B cell (primary cell): ENCODE data around the gene ODF2. TPM values are rescaled to one million over a fixed set of nuclear protein-coding genes. Genes with fewer than 3 reads are reported as not detected.

Experiments
- ATAC-seq: fragments of 200-7000 bp; cut with Tn5 transposase; one replicate; pipeline ENCODE4 v1.10.0; 2021; ENCODE audit warnings: low read depth, mild to moderate bottlenecking, moderate number of reproducible peaks, moderate library complexity
- CTCF ChIA-PET: fragments of 350-600 bp; sonication (Branson Sonifier 250); formaldehyde crosslinking; loops from one replicate; lab custom pipeline; 2021; ENCODE audit warnings: antibody characterized with exemption, inconsistent platforms; lab: Charles Lee
- POLR2A ChIA-PET: fragments of 350-600 bp; sonication (Branson Sonifier 250); formaldehyde crosslinking; loops from one replicate; lab custom pipeline; 2021; ENCODE audit warnings: antibody characterized with exemption; lab: Charles Lee
- DNase-seq: peaks from one replicate; pipeline ENCODE4 v3.0.0; 2013
- H2AFZ ChIP-seq: 2 replicates; pipeline ENCODE4 v1.6.1; 2012; ENCODE audit warnings: mild to moderate bottlenecking, low read depth, low read length; ENCODE audit not compliant: insufficient read depth, poor library complexity, severe bottlenecking
- H3K27ac ChIP-seq, 2 donors: 1 replicate in 1 of 2; 2 replicates in 1 of 2; pipeline ENCODE4 v1.5.1; 2012 to 2013; ENCODE audit warnings: low read length in 2 of 2, mild to moderate bottlenecking in 2 of 2, moderate library complexity in 1 of 2
- H3K27me3 ChIP-seq, 4 experiments: fragments of 200-600 bp in 1 of 4; sonication (generic) in 1 of 4; replicated peaks in 1 of 4; 1 replicate in 2 of 4; 2 replicates in 2 of 4; pipeline versions ENCODE4 v1.6.1 to v1.7.0; 2013 to 2016; ENCODE audit warnings: low read length in 3 of 4, mild to moderate bottlenecking in 2 of 4, mixed read lengths in 1 of 4, moderate library complexity in 1 of 4; ENCODE audit not compliant: insufficient read depth in 4 of 4, control insufficient read depth in 3 of 4; ENCODE audit errors: control extremely low read depth in 1 of 4
- H3K36me3 ChIP-seq, 2 experiments: replicated peaks in 1 of 2; 1 replicate in 1 of 2; 2 replicates in 1 of 2; pipeline versions ENCODE4 v1.6.1 to v1.7.1; 2013; ENCODE audit warnings: low read length in 1 of 2; ENCODE audit not compliant: insufficient read depth in 2 of 2, control insufficient read depth in 1 of 2; ENCODE audit errors: control extremely low read depth in 1 of 2, extremely low read depth in 1 of 2
- H3K4me1 ChIP-seq, 2 donors: fragments of 200-600 bp in 1 of 2; sonication (generic) in 1 of 2; 1 replicate in 1 of 2; 2 replicates in 1 of 2; pipeline versions ENCODE4 v1.5.1 to v1.6.1; 2013 to 2017; ENCODE audit warnings: low read length in 2 of 2; ENCODE audit not compliant: control insufficient read depth in 2 of 2, insufficient read depth in 2 of 2
- H3K4me2 ChIP-seq: replicated peaks from 2 replicates; pipeline ENCODE3; 2012; ENCODE audit warnings: mild to moderate bottlenecking, low read depth, low read length; ENCODE audit not compliant: poor library complexity, severe bottlenecking
- H3K4me3 ChIP-seq, 5 experiments: fragments of 200-600 bp in 1 of 5; sonication (generic) in 1 of 5; 1 replicate in 3 of 5; 2 replicates in 2 of 5; pipeline versions ENCODE4 v1.5.1 to v1.7.0; 2011 to 2016; ENCODE audit warnings: low read length in 4 of 5, mild to moderate bottlenecking in 4 of 5, low read depth in 2 of 5, control low read depth in 1 of 5, moderate library complexity in 1 of 5; ENCODE audit not compliant: insufficient read depth in 1 of 5; ENCODE audit errors: control extremely low read depth in 1 of 5, extremely low read depth in 1 of 5
- H3K79me2 ChIP-seq: fragments of 200-600 bp; sonication (generic); one replicate; pipeline ENCODE4 v1.6.0; 2016; ENCODE audit warnings: low read length; ENCODE audit not compliant: control insufficient read depth, insufficient read depth
- H3K9ac ChIP-seq: fragments of 200-600 bp; sonication (generic); 2 replicates; pipeline ENCODE4 v1.6.1; 2017; ENCODE audit warnings: mild to moderate bottlenecking, low read length, moderate library complexity
- H3K9me3 ChIP-seq, 3 donors: one replicate each; pipeline versions ENCODE4 v1.6.1 to v1.7.1; 2013; ENCODE audit warnings: low read length in 2 of 3; ENCODE audit not compliant: control insufficient read depth in 2 of 3, insufficient read depth in 1 of 3; ENCODE audit errors: control extremely low read depth in 1 of 3
- H4K20me1 ChIP-seq: 2 replicates; pipeline ENCODE4 v1.6.0; 2012; ENCODE audit warnings: mild to moderate bottlenecking, low read length; ENCODE audit not compliant: insufficient read depth, control insufficient read depth, poor library complexity, severe bottlenecking
- H3K27ac Mint-ChIP-seq: one replicate; pipeline ENCODE4 v1.8.0; 2021; ENCODE audit warnings: mixed read lengths
- H3K27me3 Mint-ChIP-seq: one replicate; pipeline ENCODE4 v1.8.0; 2021; ENCODE audit warnings: mixed read lengths
- H3K4me1 Mint-ChIP-seq: one replicate; pipeline ENCODE4 v1.8.0; 2021; ENCODE audit warnings: mixed read lengths
- H3K4me3 Mint-ChIP-seq: one replicate; pipeline ENCODE4 v1.8.0; 2021; ENCODE audit warnings: mixed read lengths
- H3K9me3 Mint-ChIP-seq: one replicate; pipeline ENCODE4 v1.8.0; 2022; ENCODE audit warnings: mixed read lengths; ENCODE audit not compliant: insufficient read depth
- CTCF ChIP-seq: fragments of 200-600 bp; IDR thresholded peaks from one replicate; pipeline ENCODE4 v1.8.0; 2022; ENCODE audit warnings: antibody characterized with exemption, mild to moderate bottlenecking
- EZH2 ChIP-seq: IDR thresholded peaks from 2 replicates; pipeline ENCODE4 v1.6.1; 2012; ENCODE audit warnings: borderline replicate concordance, low read depth, mild to moderate bottlenecking, moderate library complexity, low read length; ENCODE audit not compliant: insufficient read depth, poor library complexity, severe bottlenecking
- WGBS: methylation state at CpG from one replicate; pipeline ENCODE4 v1.1.5; 2013; ENCODE audit warnings: missing lambda C conversion rate; ENCODE audit not compliant: insufficient coverage; 5-methylcytosine and 5-hydroxymethylcytosine counted together
- intact Hi-C: fragments of 100-400 bp; cut with micrococcal nuclease; formaldehyde crosslinking; loops from one replicate; pipeline ENCODE4 v1.10.0; 2022
- polyA plus RNA-seq: library from polyadenylated mRNA; depleted of rRNA; stranded (reverse); fragments of >200 nt; gene quantifications from 2 replicates; pipeline ENCODE4 v1.2.3, GENCODE V29; 2012
- total RNA-seq, 2 donors: library from RNA; stranded (reverse); fragments of 120-200 nt in 1 of 2; gene quantifications; 1 replicate in 1 of 2; 2 replicates in 1 of 2; pipeline versions ENCODE4 v1.2.3 to v1.2.4, GENCODE V29; 2013 to 2022

ODF2 gene
- total and polyA plus RNA-seq, 2 donors (not counting 1 experiment from before 2014, with no cell fraction given): 30.1 to 42.9 TPM

GRCh38 chr9:128434340-128434739 is 21.5 kb upstream of the ODF2 start:
- 94% methylated on average over 17 of the region's 17 CpGs for WGBS
- no peaks in the 10 kb centered on the region for H3K9me3 ChIP-seq
- no peaks in the 10 kb centered on the region for H3K27me3 ChIP-seq
- H3K4me2 ChIP-seq: no peak overlapping the region
- no peak for DNase-seq
- H3K36me3 ChIP-seq: no peaks in the 10 kb centered on the region
- Mint-ChIP-seq H3K27ac (no peak overlapping the region), H3K4me3 (no peak overlapping the region), H3K27me3 (no peaks in the 10 kb centered on the region), H3K9me3 (no peaks in the 10 kb centered on the region), H3K4me1 (peaks cover 6% of the 10 kb centered on the region)
- POLR2A ChIA-PET: interaction anchor here (0.6 kb wide), 1 partner anchor 353 kb away, joined by 3 read pairs; no protein-coding TSS in a partner anchor
- no peak overlapping the region for H3K27ac ChIP-seq
- no peaks in the 10 kb centered on the region for H3K79me2 ChIP-seq
- H4K20me1 ChIP-seq: no peaks in the 10 kb centered on the region
- no peak overlapping the region for H3K9ac ChIP-seq
- no peak overlapping the region for H2AFZ ChIP-seq
- no peak for TF ChIP-seq EZH2
- no peak for TF ChIP-seq CTCF
- no peak for ATAC-seq
- CTCF ChIA-PET: interaction anchor here (1.0 kb wide), 1 partner anchor 14 kb away, joined by 3 read pairs; the partner anchor contains the start of gene CERCAM
- no peak overlapping the region for H3K4me3 ChIP-seq
- intact Hi-C loops: no loop called here
- peaks cover 3 to 8% of the 10 kb centered on the region in 2 donors for H3K4me1 ChIP-seq

- TF ChIP-seq EZH2: no peak
- TF ChIP-seq CTCF: no peak
- no peak overlapping the region for H3K9ac ChIP-seq
- ATAC-seq: no peak
- Mint-ChIP-seq H3K4me1 (peaks cover 7% of the 10 kb centered on the region), H3K27me3 (no peaks in the 10 kb centered on the region), H3K4me3 (no peak overlapping the region), H3K27ac (no peak overlapping the region), H3K9me3 (no peaks in the 10 kb centered on the region)
- peaks cover 3 to 8% of the 10 kb centered on the region in 2 donors for H3K4me1 ChIP-seq
- 97% methylated on average over 13 of the region's 18 CpGs for WGBS
- ChIA-PET CTCF (interaction anchor here (1.2 kb wide), 1 partner anchor 15 kb away, joined by 3 read pairs; the partner anchor contains the start of gene CERCAM), POLR2A (interaction anchor here (0.6 kb wide), 2 partner anchors 40 to 359 kb away, joined by 3 to 9 read pairs; no protein-coding TSS in a partner anchor)
- no peaks in the 10 kb centered on the region for H3K79me2 ChIP-seq
- no peak overlapping the region for H2AFZ ChIP-seq
- H4K20me1 ChIP-seq: no peaks in the 10 kb centered on the region
- H3K27me3 ChIP-seq: no peaks in the 10 kb centered on the region
- DNase-seq: no peak
- H3K27ac ChIP-seq: no peak overlapping the region
- H3K4me2 ChIP-seq: no peak overlapping the region
- no peaks in the 10 kb centered on the region for H3K9me3 ChIP-seq
- H3K4me3 ChIP-seq: no peak overlapping the region
- intact Hi-C loops: loop anchor here (5.0 kb wide), 1 partner anchor 117 kb away; the partner anchor contains the start of gene SPTAN1
- H3K36me3 ChIP-seq: no peaks in the 10 kb centered on the region
These were observed 20.2 kb upstream of the ODF2 start for GRCh38 chr9:128435611-128436010.
